Ascending aorta (tissue), 2 donors: Measurements from ENCODE around the gene MAGEA3. TPM values are rescaled to one million over a fixed set of nuclear protein-coding genes. Genes with fewer than 3 reads are reported as not detected.
"Not testable (repeated sequence)": the region's sequence is repeated elsewhere in the genome, so short reads cannot be mapped to it uniquely, and the experiment has no call there.

Experiments used
- DNase-seq, 2 donors: peaks; one replicate each; pipeline ENCODE4 v3.0.0-alpha.2; 2019; ENCODE audit warnings: low spot score in 2 of 2
- H3K27ac ChIP-seq, 2 donors: fragments of 200-600 bp; sonication (generic); one replicate each; pipeline ENCODE4 v1.5.1; 2016 to 2017; ENCODE audit warnings: mild to moderate bottlenecking in 1 of 2
- H3K27me3 ChIP-seq: fragments of 200-600 bp; sonication (generic); one replicate; pipeline ENCODE4 v1.5.1; 2017
- H3K36me3 ChIP-seq, 2 donors: fragments of 200-600 bp; sonication (generic); one replicate each; pipeline ENCODE4 v1.5.1; 2016
- H3K4me1 ChIP-seq, 2 donors: fragments of 200-600 bp; sonication (generic); one replicate each; pipeline ENCODE4 v1.5.1; 2016 to 2017; ENCODE audit warnings: mild to moderate bottlenecking in 1 of 2
- H3K4me3 ChIP-seq, 2 donors: fragments of 200-600 bp; sonication (generic); one replicate each; pipeline ENCODE4 v1.5.1; 2016 to 2017; ENCODE audit warnings: mild to moderate bottlenecking in 1 of 2
- H3K9me3 ChIP-seq, 2 donors: fragments of 200-600 bp; sonication (generic); one replicate each; pipeline ENCODE4 v1.5.1; 2016
- intact Hi-C: fragments of 100-400 bp; cut with DNase I; formaldehyde crosslinking; loops from one replicate; pipeline ENCODE4 v1.15.1; 2023
- total RNA-seq: library from RNA; depleted of rRNA; stranded (reverse); fragments of >200 nt; gene quantifications from one replicate; pipeline ENCODE4 v1.1.0, GENCODE V29; 2016
- TF ChIP-seq, protein P1 (sequence below), 3 experiments: fragments of 200-600 bp in 2 of 3; fragments of 450-650 bp in 1 of 3; sonication (generic) in 2 of 3; IDR thresholded peaks; one replicate each; pipeline ENCODE4 v1.5.1; 2016 to 2019; ENCODE audit warnings: antibody characterized with exemption in 3 of 3, mild to moderate bottlenecking in 1 of 3, moderate library complexity in 1 of 3

Gene MAGEA3
- total RNA-seq, 1 donor from 2014 or later: not detected

DNA sequence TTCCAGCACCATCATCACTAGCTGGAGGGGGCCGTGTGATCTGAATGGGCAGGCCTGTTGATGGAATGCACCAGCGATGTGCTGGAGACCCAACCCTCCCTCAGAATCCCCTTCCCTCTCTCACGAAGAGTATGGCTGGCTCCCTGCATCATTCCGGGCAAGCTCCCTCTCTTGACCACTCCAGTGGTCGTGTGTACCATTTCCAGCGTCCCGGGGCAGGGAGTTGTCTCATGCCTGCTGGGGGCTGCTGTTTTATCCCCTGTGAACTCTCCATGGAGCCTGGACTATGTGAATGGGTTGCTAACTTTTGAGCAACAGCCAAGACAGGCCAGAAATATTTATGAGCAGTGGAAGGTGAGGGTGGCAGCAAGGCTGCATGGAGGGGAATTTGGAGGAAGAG, 26.8 kb downstream of the MAGEA3 start:
- H3K9me3 ChIP-seq: no peaks in the 10 kb centered on the region
- H3K27me3 ChIP-seq: no peaks in the 10 kb centered on the region
- intact Hi-C loops: no loop called here
- no peak overlapping the region for H3K4me3 ChIP-seq
- H3K36me3 ChIP-seq: no peaks in the 10 kb centered on the region
- no peak overlapping the region for H3K27ac ChIP-seq
- H3K4me1 ChIP-seq: no peaks in the 10 kb centered on the region
- TF ChIP-seq, protein P1, sequence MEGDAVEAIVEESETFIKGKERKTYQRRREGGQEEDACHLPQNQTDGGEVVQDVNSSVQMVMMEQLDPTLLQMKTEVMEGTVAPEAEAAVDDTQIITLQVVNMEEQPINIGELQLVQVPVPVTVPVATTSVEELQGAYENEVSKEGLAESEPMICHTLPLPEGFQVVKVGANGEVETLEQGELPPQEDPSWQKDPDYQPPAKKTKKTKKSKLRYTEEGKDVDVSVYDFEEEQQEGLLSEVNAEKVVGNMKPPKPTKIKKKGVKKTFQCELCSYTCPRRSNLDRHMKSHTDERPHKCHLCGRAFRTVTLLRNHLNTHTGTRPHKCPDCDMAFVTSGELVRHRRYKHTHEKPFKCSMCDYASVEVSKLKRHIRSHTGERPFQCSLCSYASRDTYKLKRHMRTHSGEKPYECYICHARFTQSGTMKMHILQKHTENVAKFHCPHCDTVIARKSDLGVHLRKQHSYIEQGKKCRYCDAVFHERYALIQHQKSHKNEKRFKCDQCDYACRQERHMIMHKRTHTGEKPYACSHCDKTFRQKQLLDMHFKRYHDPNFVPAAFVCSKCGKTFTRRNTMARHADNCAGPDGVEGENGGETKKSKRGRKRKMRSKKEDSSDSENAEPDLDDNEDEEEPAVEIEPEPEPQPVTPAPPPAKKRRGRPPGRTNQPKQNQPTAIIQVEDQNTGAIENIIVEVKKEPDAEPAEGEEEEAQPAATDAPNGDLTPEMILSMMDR (IDR thresholded peaks at IDR 0.05): no peak
- no peak for DNase-seq

DNA sequence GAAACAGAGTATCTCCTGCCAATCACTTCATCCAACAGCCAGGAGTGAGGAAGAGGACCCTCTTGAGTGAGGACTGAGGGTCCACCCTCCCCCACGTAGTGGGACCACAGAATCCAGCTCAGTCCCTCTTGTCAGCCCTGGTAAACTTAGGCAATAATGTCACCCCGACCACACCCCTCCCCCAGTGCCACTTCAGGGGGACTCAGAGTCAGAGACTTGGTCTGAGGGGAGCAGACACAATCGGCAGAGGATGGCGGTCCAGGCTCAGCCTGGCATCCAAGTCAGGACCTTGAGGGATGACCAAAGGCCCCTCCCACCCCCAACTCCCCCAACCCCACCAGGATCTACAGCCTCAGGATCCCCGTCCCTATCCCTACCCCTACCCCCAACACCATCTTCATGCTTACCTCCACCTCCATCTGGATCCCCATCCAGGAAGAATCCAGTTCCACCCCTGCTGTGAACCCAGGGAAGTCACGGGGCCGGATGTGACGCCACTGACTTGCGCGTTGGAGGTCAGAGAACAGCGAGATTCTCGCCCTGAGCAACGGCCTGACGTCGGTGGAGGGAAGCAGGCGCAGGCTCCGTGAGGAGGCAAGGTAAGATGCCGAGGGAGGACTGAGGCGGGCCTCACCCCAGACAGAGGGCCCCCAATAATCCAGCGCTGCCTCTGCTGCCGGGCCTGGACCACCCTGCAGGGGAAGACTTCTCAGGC, 34.8 kb downstream of the MAGEA3 start, which contains the start of the genes CSAG1 and MAGEA12:
TSS of gene CSAG1 (minus strand) at position 461 of the 715 bp plus-strand sequence. CDS start 1,261 bp downstream, outside the sequence.
TSS of gene MAGEA12 (plus strand) at position 497 of the 715 bp plus-strand sequence. CDS start 2,405 bp downstream, outside the sequence.
- Histone ChIP-seq H3K27ac (no peak within 1 kb of the TSS), H3K36me3 (no peaks in the 10 kb centered on the region), H3K9me3 (no peaks in the 10 kb centered on the region), H3K27me3 (no peaks in the 10 kb centered on the region), H3K4me1 (no peaks in the 10 kb centered on the region), H3K4me3 (no peak within 1 kb of the TSS)
- no peak for DNase-seq
- intact Hi-C loops: no loop called here
- TF ChIP-seq, protein P1 (IDR thresholded peaks at IDR 0.05): no peak

DNA sequence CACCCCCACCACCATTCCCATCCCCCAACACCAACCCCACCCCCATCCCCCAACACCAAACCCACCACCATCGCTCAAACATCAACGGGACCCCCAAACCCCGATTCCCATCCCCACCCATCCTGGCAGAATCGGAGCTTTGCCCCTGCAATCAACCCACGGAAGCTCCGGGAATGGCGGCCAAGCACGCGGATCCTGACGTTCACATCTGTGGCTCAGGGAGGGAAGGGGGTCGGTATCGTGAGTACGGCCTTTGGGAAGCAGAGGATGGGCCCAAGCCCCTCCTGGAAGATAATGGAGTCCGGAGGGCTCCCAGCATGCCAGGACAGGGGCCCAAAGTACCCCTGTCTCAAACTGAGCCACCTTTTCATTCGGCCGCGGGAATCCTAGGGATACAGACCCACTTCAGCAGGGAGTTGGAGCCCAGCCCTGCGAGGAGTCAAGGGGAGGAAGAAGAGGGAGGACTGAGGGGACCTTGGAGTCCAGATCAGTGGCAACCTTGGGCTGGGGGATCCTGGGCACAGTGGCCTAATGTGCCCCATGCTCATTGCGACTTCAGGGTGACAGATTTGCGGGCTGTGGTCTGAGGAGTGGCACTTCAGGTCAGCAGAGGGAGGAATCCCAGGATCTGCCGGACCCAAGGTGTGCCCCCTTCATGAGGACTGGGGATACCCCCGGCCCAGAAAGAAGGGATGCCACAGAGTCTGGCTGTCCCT, 35.7 kb downstream of the MAGEA3 start:
- H3K36me3 ChIP-seq, H3K9me3 ChIP-seq, DNase-seq, intact Hi-C loops, H3K4me1 ChIP-seq, H3K27me3 ChIP-seq, H3K27ac ChIP-seq, H3K4me3 ChIP-seq: not testable (repeated sequence)

DNA sequence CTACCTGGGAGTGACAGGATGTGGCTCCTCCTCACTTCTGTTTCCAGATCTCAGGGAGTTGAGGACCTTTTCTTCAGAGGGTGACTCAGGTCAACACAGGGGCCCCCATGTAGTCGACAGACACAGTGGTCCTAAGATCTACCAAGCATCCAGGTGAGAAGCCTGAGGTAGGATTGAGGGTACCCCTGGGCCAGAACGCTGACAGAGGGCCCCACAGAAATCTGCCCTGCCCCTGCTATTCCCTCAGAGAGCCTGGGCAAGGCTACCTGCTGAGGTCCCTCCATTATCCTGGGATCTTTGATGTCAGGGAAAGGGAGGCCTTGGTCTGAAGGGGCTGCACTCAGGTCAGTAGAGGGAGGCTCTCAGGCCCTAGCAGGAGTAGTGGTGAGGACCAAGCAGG, 36.5 kb downstream of the MAGEA3 start:
- H3K4me3 ChIP-seq: no peak overlapping the region
- no peaks in the 10 kb centered on the region for H3K27me3 ChIP-seq
- intact Hi-C loops: no loop called here
- H3K4me1 ChIP-seq: no peaks in the 10 kb centered on the region
- H3K9me3 ChIP-seq: no peaks in the 10 kb centered on the region
- no peak for DNase-seq
- TF ChIP-seq, protein P1 (IDR thresholded peaks at IDR 0.05): no peak
- H3K36me3 ChIP-seq: no peaks in the 10 kb centered on the region
- H3K27ac ChIP-seq: no peak overlapping the region

DNA sequence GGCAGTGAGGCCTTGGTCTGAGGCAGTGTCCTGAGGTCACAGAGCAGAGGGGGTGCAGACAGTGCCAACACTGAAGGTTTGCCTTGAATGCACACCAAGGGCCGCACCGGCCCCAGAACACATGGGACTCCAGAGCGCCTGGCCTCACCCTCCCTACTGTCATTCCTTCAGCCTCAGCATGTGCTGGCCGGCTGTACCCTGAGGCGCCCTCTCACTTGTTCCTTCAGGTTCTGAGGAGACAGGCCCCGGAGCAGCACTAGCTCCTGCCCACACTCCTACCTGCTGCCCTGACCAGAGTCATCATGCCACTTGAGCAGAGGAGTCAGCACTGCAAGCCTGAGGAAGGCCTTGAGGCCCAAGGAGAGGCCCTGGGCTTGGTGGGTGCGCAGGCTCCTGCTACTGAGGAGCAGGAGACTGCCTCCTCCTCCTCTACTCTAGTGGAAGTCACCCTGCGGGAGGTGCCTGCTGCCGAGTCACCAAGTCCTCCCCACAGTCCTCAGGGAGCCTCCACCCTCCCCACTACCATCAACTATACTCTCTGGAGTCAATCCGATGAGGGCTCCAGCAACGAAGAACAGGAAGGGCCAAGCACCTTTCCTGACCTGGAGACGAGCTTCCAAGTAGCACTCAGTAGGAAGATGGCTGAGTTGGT, 37.4 kb downstream of the MAGEA3 start:
- Histone ChIP-seq H3K9me3 (no peaks in the 10 kb centered on the region), H3K4me1 (no peaks in the 10 kb centered on the region), H3K4me3 (no peak overlapping the region), H3K27ac (no peak overlapping the region), H3K27me3 (no peaks in the 10 kb centered on the region), H3K36me3 (no peaks in the 10 kb centered on the region)
- DNase-seq: no peak
- intact Hi-C loops: no loop called here
- TF ChIP-seq, protein P1 (IDR thresholded peaks at IDR 0.05): no peak

DNA sequence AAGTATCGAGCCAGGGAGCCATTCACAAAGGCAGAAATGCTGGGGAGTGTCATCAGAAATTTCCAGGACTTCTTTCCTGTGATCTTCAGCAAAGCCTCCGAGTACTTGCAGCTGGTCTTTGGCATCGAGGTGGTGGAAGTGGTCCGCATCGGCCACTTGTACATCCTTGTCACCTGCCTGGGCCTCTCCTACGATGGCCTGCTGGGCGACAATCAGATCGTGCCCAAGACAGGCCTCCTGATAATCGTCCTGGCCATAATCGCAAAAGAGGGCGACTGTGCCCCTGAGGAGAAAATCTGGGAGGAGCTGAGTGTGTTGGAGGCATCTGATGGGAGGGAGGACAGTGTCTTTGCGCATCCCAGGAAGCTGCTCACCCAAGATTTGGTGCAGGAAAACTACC, 37.9 kb downstream of the MAGEA3 start:
- H3K4me3 ChIP-seq, intact Hi-C loops, DNase-seq, H3K27ac ChIP-seq, H3K4me1 ChIP-seq, H3K27me3 ChIP-seq, H3K9me3 ChIP-seq, H3K36me3 ChIP-seq: not testable (repeated sequence)
